Glomerular visceral epithelial cell (primary cell): ENCODE results near the gene ASTN1.

ENCODE experiments used
- DNase-seq: peaks from one replicate; pipeline ENCODE4 v3.0.0-alpha.2; 2016; ENCODE audit errors: extremely low spot score

The ASTN1 gene

GRCh38 chr1:176931526-176931925, 233.0 kb downstream of the ASTN1 start:
- DNase-seq = no peak

- DNase-seq = no peak
Observed at GRCh38 chr1:176926330-176927086, 238.0 kb downstream of the ASTN1 start.

- no peak for DNase-seq
Observed at GRCh38 chr1:176925223-176925622, 239.3 kb downstream of the ASTN1 start.

GRCh38 chr1:176923283-176923682, 241.2 kb downstream of the ASTN1 start:
- no peak for DNase-seq

DNA sequence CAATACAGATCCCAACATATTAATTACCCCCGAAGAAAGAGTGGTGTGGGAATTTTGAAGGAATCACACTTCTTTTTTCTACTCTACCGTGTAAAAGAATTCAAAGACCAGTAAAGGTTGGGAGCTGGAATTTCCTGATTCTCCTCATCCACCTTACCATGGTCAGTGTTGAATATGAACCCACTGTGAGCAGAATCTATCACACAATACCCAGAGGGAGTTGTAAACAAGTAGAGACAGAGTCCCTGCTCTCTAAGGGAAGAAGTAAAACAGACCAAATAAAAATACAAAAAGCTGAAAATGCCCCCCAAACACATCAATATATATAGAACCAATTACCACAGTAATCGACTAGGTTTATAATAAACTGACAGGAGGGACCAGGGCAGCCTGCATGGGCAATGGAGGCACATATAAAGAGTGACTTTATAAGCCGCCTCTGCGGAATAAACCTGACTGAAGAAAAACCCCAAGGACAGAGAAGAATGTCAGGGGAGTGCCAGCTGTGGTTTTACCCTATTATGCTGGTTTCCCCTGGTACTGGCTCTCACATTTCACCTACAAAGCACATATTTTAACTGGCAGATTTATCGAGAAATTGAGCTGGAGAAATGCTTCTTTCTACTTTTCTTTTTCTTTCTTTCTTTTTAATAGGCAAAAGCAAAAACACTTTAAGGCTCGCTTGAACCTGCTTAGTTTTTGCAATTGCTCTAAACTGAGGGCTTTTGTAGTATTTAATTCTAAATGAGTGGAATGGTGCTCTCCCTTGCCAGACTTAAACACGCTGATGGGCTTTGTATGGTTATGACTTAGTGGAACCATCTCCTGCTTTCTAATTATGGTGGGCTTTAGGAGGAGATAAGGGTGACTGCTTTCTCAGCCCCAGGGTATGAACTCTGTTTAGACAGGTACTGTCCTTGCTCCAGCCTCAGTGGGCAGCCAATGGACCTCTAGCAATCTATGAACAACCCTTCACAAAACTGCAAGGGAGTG, 244.8 kb downstream of the ASTN1 start:
- no peak for DNase-seq

- DNase-seq = no peak
Observed at GRCh38 chr1:176905648-176906047, 258.9 kb downstream of the ASTN1 start.

GRCh38 chr1:176904057-176904751, 260.3 kb downstream of the ASTN1 start:
- no peak for DNase-seq

DNA sequence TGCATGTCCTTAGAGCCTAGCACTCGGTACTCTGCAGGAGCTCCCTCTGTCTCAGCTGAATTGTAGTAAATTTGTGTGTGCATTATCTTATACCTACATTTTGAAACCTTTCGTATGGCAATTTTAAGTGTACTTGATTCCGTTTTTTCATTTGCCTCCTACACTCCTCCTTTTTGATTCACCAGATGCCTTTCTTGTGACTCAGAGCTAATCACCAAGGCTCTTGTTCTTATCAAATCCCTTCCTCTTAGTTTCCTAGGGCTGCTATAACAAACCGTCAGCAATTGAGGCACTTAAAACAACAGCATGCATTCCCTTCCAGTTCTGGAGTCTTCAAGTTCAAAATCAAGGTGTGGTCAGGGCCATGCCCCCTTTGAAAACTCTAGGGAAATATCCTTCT, 261.0 kb downstream of the ASTN1 start:
- no peak for DNase-seq

DNA sequence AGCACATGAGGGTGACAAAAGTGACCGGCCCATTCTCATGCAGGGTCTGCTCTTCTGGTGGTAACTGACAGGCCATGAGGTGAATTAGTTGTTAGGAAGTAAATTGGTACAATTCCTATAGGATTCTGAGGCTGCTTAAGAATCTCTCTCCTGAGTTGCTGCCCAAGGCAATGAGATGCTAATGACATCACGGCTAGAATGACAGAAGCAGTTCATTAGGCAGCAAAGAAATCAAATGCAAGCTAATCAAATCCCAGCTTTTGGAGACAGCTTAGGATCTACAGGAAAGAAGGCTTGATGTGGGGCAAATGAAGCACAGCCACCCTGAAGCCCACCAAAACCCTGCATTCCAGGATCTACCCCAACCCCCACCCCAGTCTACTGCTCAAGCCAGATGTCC, 265.2 kb downstream of the ASTN1 start:
- no peak for DNase-seq

DNA sequence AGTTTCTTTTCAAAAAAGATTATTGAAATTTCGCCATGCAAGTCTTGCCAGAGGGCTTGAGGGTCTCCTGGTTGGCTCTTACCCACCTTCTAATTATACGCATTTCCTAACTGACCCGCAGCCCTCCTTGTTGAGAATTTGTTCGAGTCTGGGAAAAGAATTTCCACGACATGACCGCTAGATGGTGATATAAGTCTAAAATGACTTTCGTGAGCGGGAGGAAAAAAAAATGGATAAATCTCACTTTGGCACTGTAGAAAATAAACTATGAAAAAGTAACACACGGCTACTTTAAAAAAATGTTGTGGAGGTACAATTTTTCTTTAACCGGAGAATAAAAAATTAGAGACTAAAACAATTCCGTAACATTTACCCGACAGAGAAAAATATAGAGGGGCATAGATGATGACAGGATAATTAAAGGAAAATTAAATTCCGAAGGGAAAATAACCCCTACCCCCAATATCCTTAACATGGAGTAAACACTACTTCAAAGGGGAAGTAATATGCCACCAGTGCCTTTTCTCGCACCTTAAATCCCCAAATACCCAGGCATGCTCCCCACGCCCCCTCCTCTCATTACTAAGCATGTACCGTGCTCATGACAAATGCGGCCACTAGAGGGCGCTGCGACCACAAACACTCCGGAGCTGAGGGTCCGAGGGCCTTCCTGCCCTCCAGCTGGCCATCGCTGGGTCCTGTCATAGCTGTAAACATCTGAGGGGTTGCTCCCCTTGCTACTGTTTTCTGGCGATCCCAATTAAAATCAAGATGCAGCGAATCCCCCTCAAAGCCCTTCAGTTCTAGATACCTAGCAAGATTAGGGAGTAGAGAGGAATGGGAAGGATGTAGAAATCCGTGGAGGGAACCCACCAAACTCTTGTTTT, 266.9 kb downstream of the ASTN1 start:
- peak; percentile 51 for DNase-seq

GRCh38 chr1:176896216-176896615, 268.3 kb downstream of the ASTN1 start:
- DNase-seq = no peak

- DNase-seq = no peak
Observed at GRCh38 chr1:176894450-176894849, 270.1 kb downstream of the ASTN1 start.

GRCh38 chr1:176893625-176894352, 270.7 kb downstream of the ASTN1 start:
- DNase-seq = no peak

GRCh38 chr1:176888471-176889032, 276.0 kb downstream of the ASTN1 start:
- DNase-seq = no peak

- DNase-seq = no peak
Observed at GRCh38 chr1:176885751-176886150, 278.8 kb downstream of the ASTN1 start.

- DNase-seq = no peak
Observed at GRCh38 chr1:176885341-176885740, 279.2 kb downstream of the ASTN1 start.

DNA sequence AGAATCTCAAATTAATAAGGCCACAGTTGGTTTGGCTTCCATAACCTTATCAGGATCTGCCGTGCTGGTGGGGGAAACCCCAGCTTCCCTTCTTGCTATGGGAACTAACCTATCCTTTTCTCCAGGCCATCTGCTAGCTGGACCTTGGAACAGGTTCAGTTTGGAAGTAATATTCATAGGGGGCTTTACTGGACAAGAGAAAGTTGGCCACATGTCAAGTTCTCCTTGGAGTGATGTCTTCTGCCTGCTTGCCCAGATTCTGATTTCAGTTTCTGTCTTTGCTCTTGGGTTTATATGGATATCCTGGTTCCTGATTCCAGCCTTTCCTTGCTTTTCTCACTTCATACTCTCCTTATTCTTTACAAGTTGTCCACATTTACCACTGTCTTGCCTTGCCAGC, 279.6 kb downstream of the ASTN1 start:
- DNase-seq = no peak

DNA sequence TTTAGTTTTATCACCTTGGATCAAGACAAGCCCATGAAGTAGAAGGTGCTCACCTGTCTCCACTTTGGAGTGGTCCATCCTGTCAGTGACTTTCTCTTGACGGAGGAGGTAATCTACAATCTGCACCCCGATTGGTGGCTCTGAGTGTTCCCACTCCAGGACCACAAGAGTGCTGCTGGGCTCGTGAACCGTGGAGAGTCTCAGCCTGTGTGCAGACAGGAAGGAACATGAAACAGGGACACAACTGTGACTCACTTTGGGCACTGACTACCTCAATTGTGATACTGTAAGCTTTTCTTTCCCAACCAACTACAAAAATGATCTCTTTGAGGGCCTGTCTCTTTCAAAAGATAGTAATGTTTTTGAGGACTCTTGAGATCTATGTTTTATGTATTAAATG, 280.2 kb downstream of the ASTN1 start:
- DNase-seq = no peak

GRCh38 chr1:176880955-176881595, 283.4 kb downstream of the ASTN1 start:
- DNase-seq = peak; percentile 63
